HepG2 (cell line): ENCODE measurements around the gene CRYM. TPM values are rescaled to one million over a fixed set of nuclear protein-coding genes. Genes with fewer than 3 reads are reported as not detected.

Experiments
- ATF5 ChIP-seq: sonication (generic); formaldehyde crosslinking; IDR thresholded peaks from 2 replicates; pipeline ENCODE4 v1.4.0; 2020; ENCODE audit warnings: mild to moderate bottlenecking, low read depth, missing genetic modification reagents
- CERS6 ChIP-seq: sonication (generic); formaldehyde crosslinking; IDR thresholded peaks from 2 replicates; pipeline ENCODE4 v1.5.0; 2020; ENCODE audit warnings: missing genetic modification reagents
- DPF2 ChIP-seq: sonication (generic); formaldehyde crosslinking; IDR thresholded peaks from 2 replicates; pipeline ENCODE4 v1.4.0; 2020; ENCODE audit warnings: mild to moderate bottlenecking, low read depth, missing genetic modification reagents, borderline replicate concordance
- FOXO4 ChIP-seq: sonication (generic); formaldehyde crosslinking; conservative IDR thresholded peaks from 2 replicates; pipeline ENCODE4 v1.8.1; 2023; ENCODE audit warnings: missing genetic modification reagents
- GPBP1L1 ChIP-seq: sonication (generic); formaldehyde crosslinking; IDR thresholded peaks from 2 replicates; pipeline ENCODE4 v1.5.0; 2020; ENCODE audit warnings: mild to moderate bottlenecking, missing genetic modification reagents
- HMGA1 ChIP-seq: sonication (generic); formaldehyde crosslinking; conservative IDR thresholded peaks from 2 replicates; pipeline ENCODE4 v1.4.0; 2020; ENCODE audit warnings: missing genetic modification reagents
- IRF1 ChIP-seq: sonication (generic); formaldehyde crosslinking; IDR thresholded peaks from 2 replicates; pipeline ENCODE4 v1.4.0; 2020; ENCODE audit warnings: low read depth, mild to moderate bottlenecking, missing genetic modification reagents
- NR2F2 ChIP-seq: IDR thresholded peaks from 2 replicates; pipeline ENCODE4 v1.6.1; 2012; ENCODE audit warnings: low read depth, inconsistent platforms, borderline replicate concordance
- PAWR ChIP-seq: sonication (generic); formaldehyde crosslinking; IDR thresholded peaks from 2 replicates; pipeline ENCODE4 v1.4.0; 2020; ENCODE audit warnings: missing genetic modification reagents, mild to moderate bottlenecking, borderline replicate concordance
- RNF219 ChIP-seq: sonication (generic); formaldehyde crosslinking; IDR thresholded peaks from 2 replicates; pipeline ENCODE4 v1.5.0; 2020; ENCODE audit warnings: mild to moderate bottlenecking, missing genetic modification reagents
- SNAI1 ChIP-seq: sonication (generic); formaldehyde crosslinking; IDR thresholded peaks from 2 replicates; pipeline ENCODE4 v1.5.0; 2020; ENCODE audit warnings: mild to moderate bottlenecking, missing genetic modification reagents, borderline replicate concordance
- SRY ChIP-seq: sonication (generic); formaldehyde crosslinking; IDR thresholded peaks from 2 replicates; pipeline ENCODE4 v1.8.0; 2022; ENCODE audit warnings: mild to moderate bottlenecking, missing genetic modification reagents
- STAT6 ChIP-seq: sonication (generic); formaldehyde crosslinking; IDR thresholded peaks from 2 replicates; pipeline ENCODE4 v1.4.0; 2020; ENCODE audit warnings: missing genetic modification reagents, mild to moderate bottlenecking, borderline replicate concordance
- ZNF17 ChIP-seq: sonication (generic); formaldehyde crosslinking; IDR thresholded peaks from 2 replicates; pipeline ENCODE4 v1.5.0; 2020; ENCODE audit warnings: mild to moderate bottlenecking, missing genetic modification reagents
- ZNF251 ChIP-seq: sonication (generic); formaldehyde crosslinking; IDR thresholded peaks from 2 replicates; pipeline ENCODE4 v1.9.0; 2021; ENCODE audit warnings: mild to moderate bottlenecking, missing genetic modification reagents
- ZNF784 ChIP-seq: sonication (generic); formaldehyde crosslinking; IDR thresholded peaks from 2 replicates; pipeline ENCODE4 v1.5.1; 2020; ENCODE audit warnings: missing genetic modification reagents, mild to moderate bottlenecking, borderline replicate concordance
- polyA plus RNA-seq, 8 experiments: library from polyadenylated mRNA; depleted of rRNA in 3 of 8; stranded (reverse) in 7 of 8; unstranded in 1 of 8; fragments of >200 nt; fragmentation: Illumina TruSeq in 4 of 8; extraction: Trizol in 4 of 8; gene quantifications; 2 replicates each; pipeline versions ENCODE4 v1.2.1 to v1.2.3, GENCODE V29; 2011 to 2016; ENCODE audit warnings: low read depth in 4 of 8, missing spikeins in 1 of 8, mixed read lengths in 1 of 8; ENCODE audit not compliant: insufficient read depth in 1 of 8
- total RNA-seq, 5 experiments: library from RNA; depleted of rRNA; stranded (reverse); fragments of >200 nt; fragmentation: Illumina TruSeq; extraction: Trizol; gene quantifications; 2 replicates each; pipeline ENCODE4 v1.2.3, GENCODE V29; 2016; ENCODE audit warnings: low read depth in 1 of 5

Gene CRYM
- total and polyA plus RNA-seq, 2 of the 13 experiments (the other 11 are each of a cell fraction or from before 2014, with no cell fraction given), result 1.9 to 2.2 TPM

- TF ChIP-seq IRF1 (CRISPR knock-in tag) (no peak), STAT6 (CRISPR knock-in tag) (no peak), FOXO4 (CRISPR knock-in tag) (no peak), ZNF17 (no peak), NR2F2 (no peak), ATF5 (peak; percentile 53), PAWR (0 out of 2 replicates have a peak, but pooled peaks have one; percentile 69), ZNF251 (CRISPR knock-in tag) (no peak), GPBP1L1 (CRISPR knock-in tag) (no peak), DPF2 (CRISPR knock-in tag) (peak; percentile 44; the same call in 1 of the 2 replicates), HMGA1 (CRISPR knock-in tag) (no peak), RNF219 (CRISPR knock-in tag) (no peak), CERS6 (CRISPR knock-in tag) (no peak), ZNF784 (CRISPR knock-in tag) (no peak), SNAI1 (CRISPR knock-in tag) (no peak), SRY (no peak)
Measured at GRCh38 chr16:21277927-21278706, at the start of gene CRYM (continued).
